Vagina (tissue), 2 donors: ENCODE measurements around the gene ZNF804B. TPM values are rescaled to one million over a fixed set of nuclear protein-coding genes. Genes with fewer than 3 reads are reported as not detected.
A peak's percentile ranks its signal among the peaks of the same experiment; 100 is the strongest.

Source experiments
- DNase-seq, 2 donors: peaks; one replicate each; pipeline ENCODE4 v3.0.0-alpha.2; 2017; ENCODE audit errors: extremely low spot score in 2 of 2
- H3K27ac ChIP-seq: fragments of 200-600 bp; sonication (generic); one replicate; pipeline ENCODE4 v1.5.1; 2019
- H3K27me3 ChIP-seq: fragments of 200-600 bp; sonication (generic); one replicate; pipeline ENCODE4 v1.5.1; 2019
- H3K36me3 ChIP-seq, 2 donors: fragments of 200-600 bp; sonication (generic); one replicate each; pipeline ENCODE4 v1.5.1; 2017 to 2019
- H3K4me1 ChIP-seq: fragments of 200-600 bp; sonication (generic); one replicate; pipeline ENCODE4 v1.5.1; 2019
- H3K4me3 ChIP-seq, 2 donors: fragments of 200-600 bp; sonication (generic); 1 replicate in 1 of 2; 2 replicates in 1 of 2; pipeline ENCODE4 v1.5.1; 2016 to 2019
- H3K9me3 ChIP-seq: fragments of 200-600 bp; sonication (generic); one replicate; pipeline ENCODE4 v1.5.1; 2019
- CTCF ChIP-seq, 3 experiments: fragments of 450-650 bp in 2 of 3; fragments of 200-600 bp in 1 of 3; sonication (generic) in 1 of 3; IDR thresholded peaks; one replicate each; pipeline ENCODE4 v1.5.1; 2017 to 2019; ENCODE audit warnings: antibody characterized with exemption in 3 of 3, mild to moderate bottlenecking in 2 of 3, moderate library complexity in 2 of 3
- POLR2A ChIP-seq, 2 donors: fragments of 450-650 bp; IDR thresholded peaks; one replicate each; pipeline ENCODE4 v1.6.1; 2017; ENCODE audit warnings: antibody characterized with exemption in 2 of 2, mild to moderate bottlenecking in 2 of 2, moderate library complexity in 2 of 2
- POLR2AphosphoS5 ChIP-seq, 2 donors: sonication (generic); formaldehyde crosslinking; IDR thresholded peaks; one replicate each; pipeline ENCODE4 v1.9.0; 2017; ENCODE audit warnings: antibody characterized with exemption in 2 of 2, mild to moderate bottlenecking in 2 of 2, low read depth in 1 of 2; ENCODE audit not compliant: insufficient read depth in 1 of 2
- intact Hi-C: fragments of 100-400 bp; cut with DNase I; formaldehyde crosslinking; loops from one replicate; pipeline ENCODE4 v1.15.1; 2023
- total RNA-seq: library from RNA; depleted of rRNA; stranded (reverse); fragments of >200 nt; gene quantifications from one replicate; pipeline ENCODE4 v1.2.3, GENCODE V29; 2016

Gene ZNF804B
- total RNA-seq, 1 donor from 2014 or later, result not detected

- Histone ChIP-seq H3K36me3 (no peaks in the 10 kb centered on the region), H3K9me3 (no peaks in the 10 kb centered on the region), H3K4me1 (no peaks in the 10 kb centered on the region), H3K27me3 (no peaks in the 10 kb centered on the region), H3K4me3 (no peak overlapping the region), H3K27ac (no peak overlapping the region)
- no peak for DNase-seq
- intact Hi-C loops, result no loop called here
- no peak for TF ChIP-seq CTCF (IDR thresholded peaks at IDR 0.05)
- TF ChIP-seq POLR2A (IDR thresholded peaks at IDR 0.05), result no peak
- TF ChIP-seq POLR2AphosphoS5 (IDR thresholded peaks at IDR 0.05; ENCODE audit: insufficient read depth in 1 of 2, low read depth in 1 of 2), result no peak
These were observed 13.3 kb downstream of the ZNF804B start for GRCh38 chr7:88772776-88773175.

GRCh38 chr7:88775838-88776237 is 16.3 kb downstream of the ZNF804B start:
- Histone ChIP-seq H3K27ac (no peak overlapping the region), H3K4me1 (no peaks in the 10 kb centered on the region), H3K36me3 (no peaks in the 10 kb centered on the region), H3K9me3 (no peaks in the 10 kb centered on the region), H3K27me3 (no peaks in the 10 kb centered on the region), H3K4me3 (no peak overlapping the region)
- intact Hi-C loops, result no loop called here
- no peak for DNase-seq
- TF ChIP-seq POLR2A (IDR thresholded peaks at IDR 0.05) (no peak), POLR2AphosphoS5 (IDR thresholded peaks at IDR 0.05; ENCODE audit: insufficient read depth in 1 of 2, low read depth in 1 of 2) (no peak), CTCF (IDR thresholded peaks at IDR 0.05) (no peak)

- Histone ChIP-seq H3K4me1 (no peaks in the 10 kb centered on the region), H3K27me3 (no peaks in the 10 kb centered on the region), H3K9me3 (no peaks in the 10 kb centered on the region), H3K4me3 (no peak overlapping the region), H3K27ac (no peak overlapping the region), H3K36me3 (no peaks in the 10 kb centered on the region)
- no peak for DNase-seq
- intact Hi-C loops, result no loop called here
- TF ChIP-seq CTCF (IDR thresholded peaks at IDR 0.05), result no peak
- no peak for TF ChIP-seq POLR2AphosphoS5 (IDR thresholded peaks at IDR 0.05; ENCODE audit: insufficient read depth in 1 of 2, low read depth in 1 of 2)
- TF ChIP-seq POLR2A (IDR thresholded peaks at IDR 0.05), result no peak
These were observed 28.3 kb downstream of the ZNF804B start for GRCh38 chr7:88787777-88788176.

- Histone ChIP-seq H3K4me1 (no peaks in the 10 kb centered on the region), H3K9me3 (no peaks in the 10 kb centered on the region), H3K27me3 (no peaks in the 10 kb centered on the region), H3K36me3 (no peaks in the 10 kb centered on the region), H3K4me3 (no peak overlapping the region), H3K27ac (no peak overlapping the region)
- peak in 2 of 3 experiments; percentile 38 to 42 for TF ChIP-seq CTCF (IDR thresholded peaks at IDR 0.05)
- no peak for TF ChIP-seq POLR2AphosphoS5 (IDR thresholded peaks at IDR 0.05; ENCODE audit: insufficient read depth in 1 of 2, low read depth in 1 of 2)
- no peak for TF ChIP-seq POLR2A (IDR thresholded peaks at IDR 0.05)
- no peak for DNase-seq
- intact Hi-C loops, result no loop called here
These were observed 30.1 kb downstream of the ZNF804B start for GRCh38 chr7:88789480-88790064.

GRCh38 chr7:88791891-88792290 is 32.4 kb downstream of the ZNF804B start:
- intact Hi-C loops, result no loop called here

More at GRCh38 chr7:88791891-88792290, 32.4 kb downstream of the ZNF804B start:
- no peaks in the 10 kb centered on the region for H3K4me1 ChIP-seq
- H3K9me3 ChIP-seq, result no peaks in the 10 kb centered on the region
- no peaks in the 10 kb centered on the region for H3K27me3 ChIP-seq
- TF ChIP-seq CTCF (IDR thresholded peaks at IDR 0.05) (no peak), POLR2A (IDR thresholded peaks at IDR 0.05) (no peak), POLR2AphosphoS5 (IDR thresholded peaks at IDR 0.05; ENCODE audit: insufficient read depth in 1 of 2, low read depth in 1 of 2) (no peak)
- DNase-seq, result no peak
- no peak overlapping the region for H3K27ac ChIP-seq
- no peak overlapping the region for H3K4me3 ChIP-seq
- no peaks in the 10 kb centered on the region for H3K36me3 ChIP-seq
